HG02571 (cell line): ENCODE data around the gene CCDC33.

ENCODE experiments used
- ATAC-seq: cut with Tn5 transposase; IDR thresholded peaks from one replicate; pipeline ENCODE4 v1.9.1; 2021; ENCODE audit warnings: mild to moderate bottlenecking, moderate library complexity; ENCODE audit not compliant: unreplicated experiment

The CCDC33 gene

DNA sequence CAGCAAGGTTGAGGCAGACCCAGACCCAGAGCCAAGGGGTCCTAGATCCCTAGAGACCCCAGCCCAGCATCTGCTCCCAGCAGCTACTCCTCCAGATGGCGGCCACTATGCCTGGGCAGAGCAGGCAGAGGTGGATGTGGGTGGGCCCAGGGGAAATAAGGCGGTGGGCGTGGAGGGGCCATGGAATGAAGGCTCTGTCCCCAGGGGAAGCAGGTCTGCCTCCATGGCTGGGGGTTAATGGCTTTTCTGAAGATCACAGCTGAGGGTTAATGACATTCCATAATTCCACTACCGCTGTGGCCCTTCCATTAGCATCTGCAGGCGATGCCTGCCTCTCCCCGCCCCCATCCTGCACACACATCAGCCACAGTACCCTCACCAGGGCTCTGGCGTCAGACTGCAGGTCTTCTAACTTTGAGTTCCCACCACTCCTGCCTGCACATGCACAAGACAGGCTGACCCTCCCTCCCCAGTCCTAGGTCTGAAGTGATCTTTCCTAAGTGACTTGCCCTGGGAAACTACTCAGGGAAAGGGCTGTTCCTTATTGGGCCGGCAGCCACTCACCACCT lies 41.2 kb downstream of the CCDC33 start:
- no peak for ATAC-seq

DNA sequence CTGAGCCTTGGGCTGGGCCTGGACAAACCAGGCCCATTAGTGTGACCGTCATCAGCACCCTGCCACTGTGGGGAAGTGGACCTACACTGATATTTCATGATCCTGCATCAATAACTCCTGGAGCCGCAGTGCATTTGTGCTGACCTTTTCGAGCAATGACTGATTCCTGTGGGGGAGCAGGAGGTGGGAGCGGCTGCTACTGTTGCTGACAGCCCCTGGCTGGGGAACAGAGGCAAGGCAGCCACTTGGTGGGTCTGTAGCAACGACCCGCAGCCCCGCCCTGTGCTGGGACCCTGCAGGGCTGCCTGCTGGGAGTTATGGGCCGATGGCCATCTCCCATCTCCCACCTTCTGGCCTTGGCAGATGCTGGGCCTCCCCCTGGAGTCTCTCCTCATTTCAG lies 42.1 kb downstream of the CCDC33 start:
- no peak for ATAC-seq

DNA sequence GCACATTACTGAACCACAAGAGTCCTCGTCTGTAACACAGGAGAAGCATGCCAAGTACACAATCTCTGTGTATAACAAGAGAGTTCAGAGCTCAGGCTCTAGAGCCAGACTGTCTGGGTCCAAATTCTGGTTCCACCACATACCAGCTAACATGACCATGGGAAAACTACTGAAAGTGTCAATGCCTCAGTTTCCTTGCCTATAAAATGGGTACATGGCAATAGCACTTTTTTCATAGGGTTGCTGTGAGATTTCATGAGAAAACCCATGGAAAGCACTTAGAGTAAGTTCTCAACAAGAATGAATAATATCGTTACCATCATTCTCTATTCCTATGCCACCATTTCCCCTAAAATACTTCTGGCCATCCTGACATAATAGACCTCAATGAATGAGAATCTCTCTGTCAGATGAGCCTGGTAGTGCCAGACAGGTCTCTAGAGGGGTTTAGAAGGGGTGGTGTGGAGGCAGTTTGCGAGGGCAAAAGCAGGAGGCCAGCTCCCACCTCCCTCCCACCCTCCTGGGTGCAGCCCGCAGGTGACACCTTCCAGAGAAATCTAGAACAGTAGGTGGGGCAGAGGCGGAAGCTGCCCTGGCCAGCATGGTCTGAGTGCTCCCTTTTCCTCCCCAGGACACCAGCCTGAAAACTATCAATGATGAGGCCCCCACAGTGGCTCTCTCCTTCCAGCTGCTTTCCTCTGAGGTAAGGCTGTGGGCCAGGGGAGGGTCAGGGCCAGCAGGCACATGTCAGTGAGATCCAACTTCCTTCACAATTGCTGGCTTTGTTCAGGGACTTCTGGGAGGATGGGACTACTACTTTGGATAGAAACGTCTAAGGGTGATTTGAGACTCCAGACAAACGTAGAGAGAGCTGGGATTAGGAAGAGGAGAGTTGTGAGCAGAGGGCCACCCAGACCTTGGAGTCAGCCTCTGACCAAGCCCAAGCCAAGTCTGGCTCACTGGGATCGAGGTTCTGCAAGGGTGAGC lies 45.3 kb downstream of the CCDC33 start:
- ATAC-seq = no peak

- no peak for ATAC-seq
These were observed 47.2 kb downstream of the CCDC33 start for GRCh38 chr15:74283368-74283767.

DNA sequence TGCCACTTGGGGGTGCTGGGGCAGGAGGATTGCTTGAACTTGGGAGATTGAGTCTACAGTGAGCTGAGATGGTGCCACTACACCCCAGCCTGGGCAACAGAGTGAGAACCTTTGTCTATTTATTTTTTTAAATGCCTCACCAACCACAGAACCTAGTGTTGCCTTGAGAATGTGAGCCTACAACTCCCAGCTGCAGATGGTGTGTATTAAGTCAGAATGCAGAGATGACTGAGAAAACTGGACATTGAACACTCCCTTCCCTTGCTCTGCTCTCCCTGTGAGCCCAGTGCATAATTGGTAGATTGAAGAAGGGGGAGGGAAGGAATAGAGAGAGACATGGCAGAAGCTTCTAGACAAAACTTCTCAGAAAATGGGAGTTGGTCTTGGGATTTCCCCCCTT lies 53.5 kb downstream of the CCDC33 start:
- no peak for ATAC-seq

DNA sequence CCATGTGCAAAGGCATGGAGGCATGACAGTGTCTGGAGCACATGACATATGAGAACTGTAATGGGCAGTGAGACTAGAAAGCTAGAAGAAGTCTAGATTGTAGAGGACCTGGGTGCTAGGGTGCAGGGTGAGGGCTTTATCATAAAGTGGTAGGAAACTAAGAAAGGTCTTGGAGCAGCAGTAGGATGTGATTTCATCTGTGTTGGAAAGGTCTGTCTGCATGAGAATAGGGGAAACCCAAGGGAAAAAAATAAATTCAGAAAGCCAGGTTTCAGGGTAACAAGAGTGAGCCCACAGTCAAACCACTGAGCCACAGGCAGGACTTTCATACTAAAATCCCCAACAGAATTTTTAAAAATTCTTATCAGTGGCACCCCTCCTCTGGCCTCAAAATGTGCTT lies 54.5 kb downstream of the CCDC33 start:
- ATAC-seq = no peak

- ATAC-seq = no peak
These were observed 55.3 kb downstream of the CCDC33 start for GRCh38 chr15:74291101-74292071.

GRCh38 chr15:74293021-74293810 lies 57.1 kb downstream of the CCDC33 start:
- ATAC-seq = no peak

- no peak for ATAC-seq
These were observed 57.9 kb downstream of the CCDC33 start for GRCh38 chr15:74294010-74294409.

DNA sequence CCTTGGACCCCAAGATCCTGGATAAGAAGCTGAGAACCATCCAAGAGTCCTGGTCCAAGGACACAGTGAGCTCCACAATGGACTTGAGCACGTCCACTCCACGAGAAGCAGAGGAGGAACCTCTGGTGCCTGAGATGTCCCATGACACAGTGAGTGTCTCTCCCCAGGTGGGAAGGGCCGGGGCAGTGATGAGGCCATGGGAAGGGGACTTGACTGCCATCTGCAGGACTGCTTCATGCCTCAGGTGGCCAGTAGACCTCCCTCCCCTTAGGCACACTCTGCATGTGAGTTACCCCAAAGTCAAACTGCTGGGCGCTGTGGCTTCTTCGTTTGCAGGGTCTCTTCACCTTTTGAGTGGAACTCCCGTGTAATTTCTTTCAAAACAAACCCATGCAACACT lies 59.7 kb downstream of the CCDC33 start:
- ATAC-seq = no peak

DNA sequence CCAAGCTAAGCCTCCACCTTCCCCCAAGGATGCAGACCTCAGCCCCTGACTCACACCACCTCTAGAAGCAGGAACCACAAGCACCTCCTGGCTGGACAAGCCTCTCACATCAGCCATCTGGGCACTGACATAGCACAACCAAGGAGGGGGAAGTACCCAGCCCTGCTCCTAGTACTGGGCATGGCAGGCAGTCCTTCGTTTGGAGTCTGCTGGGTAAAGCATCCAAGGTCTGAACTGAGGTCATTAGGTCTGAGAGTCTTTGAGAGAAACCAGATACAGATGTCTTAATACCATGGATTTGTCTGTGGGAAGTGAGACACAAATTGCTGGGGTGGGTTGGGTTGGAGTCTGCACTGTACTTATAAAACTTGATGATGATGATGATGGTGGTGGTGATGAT lies 61.8 kb downstream of the CCDC33 start:
- no peak for ATAC-seq

DNA sequence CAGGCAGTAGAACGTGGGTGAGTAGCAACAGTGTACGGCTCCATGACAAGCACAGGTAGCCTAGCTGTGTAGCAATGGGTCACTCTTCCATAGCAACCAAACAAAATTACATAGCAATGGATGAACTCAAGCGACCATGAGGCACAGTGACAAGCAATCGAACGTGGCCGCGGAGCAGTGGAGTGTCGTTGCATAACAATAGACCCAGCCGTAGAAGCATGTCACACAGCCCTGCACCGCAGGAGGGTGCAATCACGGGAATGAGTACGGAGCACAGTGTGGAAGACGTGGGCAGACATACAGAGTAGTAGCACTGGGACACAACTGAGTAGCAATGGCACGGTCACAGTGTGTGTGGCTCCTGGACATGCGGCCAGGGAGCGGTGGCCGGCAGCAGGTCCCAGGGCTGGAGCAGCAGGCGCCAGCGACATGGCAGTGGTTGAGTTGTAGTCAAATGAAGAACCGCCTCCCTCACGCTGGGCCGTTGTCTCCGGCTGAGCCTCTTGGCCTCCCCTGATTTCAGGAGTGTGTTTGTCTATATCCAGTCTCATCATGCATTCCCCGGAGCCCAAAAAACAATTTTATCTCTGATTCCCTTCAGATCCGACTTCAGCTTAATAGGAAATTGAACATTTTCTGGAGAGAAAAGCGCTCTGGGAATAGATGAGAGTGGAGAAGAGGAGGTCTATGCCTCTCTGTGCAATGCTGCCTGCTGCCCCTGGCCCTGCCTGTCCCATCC lies 64.1 kb downstream of the CCDC33 start:
- ATAC-seq = no peak

DNA sequence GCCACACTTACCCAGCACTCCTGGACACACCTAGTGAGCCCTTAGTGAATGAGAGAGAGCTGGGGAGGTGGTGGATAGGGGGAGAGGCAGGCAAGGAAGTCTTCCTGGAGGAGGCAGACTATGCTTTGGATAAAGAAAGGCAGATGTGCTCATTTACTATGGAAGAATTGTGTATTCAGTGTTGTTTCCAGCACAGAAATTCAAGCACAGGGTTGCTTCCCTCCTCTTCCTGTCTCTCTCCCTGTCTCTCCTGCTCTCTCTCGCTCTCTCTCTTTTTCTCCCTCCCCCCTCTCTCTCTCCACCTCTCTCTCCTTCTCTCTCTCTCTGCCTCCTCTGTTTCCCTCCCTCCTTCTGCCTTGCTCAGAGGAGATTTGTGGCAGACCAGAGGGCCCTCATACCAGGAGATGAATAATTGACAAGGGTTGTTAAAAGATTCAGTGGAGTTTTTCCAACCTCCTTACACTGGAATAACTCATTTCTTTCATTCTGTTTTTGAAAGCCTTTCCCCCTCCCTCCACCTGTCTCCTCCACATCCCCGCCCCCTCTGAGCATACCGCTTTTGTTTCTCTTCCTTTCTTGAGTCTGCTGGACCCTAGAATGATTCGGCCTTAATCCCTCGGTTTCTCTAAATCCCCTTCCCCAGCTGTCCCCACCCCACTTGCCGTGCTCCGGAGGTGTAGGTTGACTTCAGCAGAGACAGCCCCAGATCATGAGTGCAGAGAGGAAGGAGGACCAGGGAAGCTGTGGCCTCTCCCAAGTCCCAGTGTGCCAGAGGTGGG lies 65.6 kb downstream of the CCDC33 start:
- no peak for ATAC-seq

DNA sequence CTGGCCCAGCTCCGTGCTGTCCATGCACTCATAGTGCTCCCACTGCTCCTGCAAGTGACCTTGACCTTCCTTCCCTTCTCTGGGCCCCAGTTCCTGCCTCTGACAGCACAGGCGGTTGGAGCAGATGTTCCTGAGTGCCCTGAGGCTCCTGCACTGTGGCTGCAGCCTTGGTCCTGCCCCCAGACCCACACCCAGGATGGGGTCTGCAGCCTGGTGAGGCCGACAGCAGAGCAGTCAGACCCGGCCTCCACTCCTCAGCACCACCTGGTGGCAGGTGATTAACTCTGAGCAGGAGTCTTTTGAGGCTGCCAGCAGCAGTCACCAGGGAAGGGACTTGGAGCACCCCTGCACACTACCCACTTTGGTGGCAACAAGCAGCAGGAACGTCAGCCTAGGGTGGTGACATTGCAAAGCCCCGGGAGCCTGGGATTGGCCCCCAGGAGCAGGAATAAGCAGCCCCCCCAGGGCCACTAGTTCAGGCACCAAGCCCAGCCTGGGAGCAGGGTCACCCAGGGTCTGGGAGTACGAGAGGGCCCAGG lies 66.8 kb downstream of the CCDC33 start:
- no peak for ATAC-seq

GRCh38 chr15:74303741-74304309 lies 67.7 kb downstream of the CCDC33 start:
- ATAC-seq = no peak

DNA sequence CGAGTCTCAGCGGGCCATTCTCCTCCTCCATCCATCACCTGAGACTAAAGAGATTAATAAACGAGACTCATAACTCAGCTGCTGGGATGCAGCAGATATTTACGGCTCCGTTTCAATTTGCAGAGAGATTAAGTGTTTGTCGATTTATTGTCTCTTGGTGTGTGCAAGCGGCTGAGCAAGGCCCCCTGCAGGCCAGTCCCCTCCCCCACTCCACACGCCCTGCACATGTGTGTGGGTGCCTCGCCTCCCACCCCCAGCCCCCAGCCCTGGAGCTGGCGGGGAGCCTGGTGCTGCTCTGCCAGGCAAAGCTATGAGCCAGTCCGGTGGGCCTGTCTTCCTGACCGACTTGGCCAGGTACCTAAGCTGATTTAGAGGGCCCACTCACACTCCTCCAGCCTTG lies 68.3 kb downstream of the CCDC33 start:
- no peak for ATAC-seq

DNA sequence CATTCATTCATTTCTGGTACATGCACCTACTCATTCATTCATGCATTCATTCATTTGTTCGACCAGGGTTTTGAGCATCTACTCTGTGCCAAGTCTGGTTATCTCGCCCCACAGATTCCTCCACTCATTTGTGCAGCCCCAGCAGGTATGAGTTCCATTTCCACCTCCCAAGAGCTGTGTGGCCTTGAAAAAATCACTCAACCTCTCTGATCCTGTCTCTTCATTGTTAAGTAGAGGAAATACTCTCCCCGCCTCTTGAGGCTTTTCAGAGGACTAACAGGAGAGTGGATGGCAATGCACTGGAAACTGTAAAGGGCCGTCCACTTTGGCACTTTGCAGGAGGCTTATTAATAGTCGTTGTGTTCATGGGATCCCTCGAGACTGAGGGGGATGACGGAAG lies 69.6 kb downstream of the CCDC33 start:
- no peak for ATAC-seq

DNA sequence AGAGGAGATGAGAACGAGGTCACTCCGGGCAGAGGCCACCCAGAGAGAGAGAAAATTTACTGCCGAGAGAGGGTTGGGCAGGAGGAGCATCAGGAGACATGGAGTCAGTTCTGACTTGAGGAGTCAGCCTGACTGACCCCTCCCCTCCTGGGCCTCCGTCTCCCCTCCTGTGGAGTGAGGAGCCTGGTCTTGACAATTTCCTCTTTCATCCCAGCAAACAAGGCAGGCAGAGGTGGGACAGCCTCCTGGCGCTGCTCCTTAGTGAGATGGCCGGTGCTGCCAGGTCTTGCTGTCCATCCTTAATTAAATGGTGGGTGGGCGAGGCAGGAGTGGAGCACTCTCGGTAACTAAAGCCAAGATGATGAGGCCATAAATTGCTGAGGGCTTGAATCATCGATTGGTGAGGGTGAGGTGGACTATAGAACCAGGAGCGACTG lies 70.7 kb downstream of the CCDC33 start:
- no peak for ATAC-seq
